ENCODE data around the gene OR10K1. TPM values are rescaled to one million over a fixed set of nuclear protein-coding genes. Genes with fewer than 3 reads are reported as not detected.
A peak's percentile ranks its signal among the peaks of the same experiment; 100 is the strongest.
"Not testable (repeated sequence)": the region's sequence is repeated elsewhere in the genome, so short reads cannot be mapped to it uniquely, and the experiment has no call there.

Gene OR10K1, protein sequence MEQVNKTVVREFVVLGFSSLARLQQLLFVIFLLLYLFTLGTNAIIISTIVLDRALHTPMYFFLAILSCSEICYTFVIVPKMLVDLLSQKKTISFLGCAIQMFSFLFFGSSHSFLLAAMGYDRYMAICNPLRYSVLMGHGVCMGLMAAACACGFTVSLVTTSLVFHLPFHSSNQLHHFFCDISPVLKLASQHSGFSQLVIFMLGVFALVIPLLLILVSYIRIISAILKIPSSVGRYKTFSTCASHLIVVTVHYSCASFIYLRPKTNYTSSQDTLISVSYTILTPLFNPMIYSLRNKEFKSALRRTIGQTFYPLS
- not detected for polyA plus RNA-seq (ENCODE audit: insufficient read length in 3 of 3)

DNA sequence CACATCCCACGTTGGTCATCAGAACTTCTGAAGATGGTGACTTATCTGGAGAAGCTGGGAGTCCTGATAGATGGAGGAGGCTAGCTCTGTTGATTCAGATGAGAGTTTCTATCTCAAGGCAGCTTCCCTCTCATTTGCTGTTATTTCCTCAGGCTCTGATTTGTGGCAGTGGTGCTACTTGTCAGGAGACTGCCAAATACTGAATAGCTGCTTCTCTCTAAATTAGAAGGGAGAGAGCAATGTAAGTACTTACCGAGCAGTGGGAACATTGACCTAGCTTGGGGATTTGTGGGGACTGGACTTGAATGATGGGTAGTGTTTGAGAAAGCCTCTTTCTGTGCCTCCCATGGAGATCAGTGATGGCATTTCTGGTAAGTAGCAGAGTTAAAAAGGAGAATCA, at the start of gene OR10K1:
TSS of gene OR10K1 (plus strand) at position 301 of the 400 bp plus-strand sequence. CDS start 3,728 bp downstream, outside the sequence.
- no peak for DNase-seq (ENCODE audit: low read depth in 3 of 3, low spot score in 2 of 3)

DNA sequence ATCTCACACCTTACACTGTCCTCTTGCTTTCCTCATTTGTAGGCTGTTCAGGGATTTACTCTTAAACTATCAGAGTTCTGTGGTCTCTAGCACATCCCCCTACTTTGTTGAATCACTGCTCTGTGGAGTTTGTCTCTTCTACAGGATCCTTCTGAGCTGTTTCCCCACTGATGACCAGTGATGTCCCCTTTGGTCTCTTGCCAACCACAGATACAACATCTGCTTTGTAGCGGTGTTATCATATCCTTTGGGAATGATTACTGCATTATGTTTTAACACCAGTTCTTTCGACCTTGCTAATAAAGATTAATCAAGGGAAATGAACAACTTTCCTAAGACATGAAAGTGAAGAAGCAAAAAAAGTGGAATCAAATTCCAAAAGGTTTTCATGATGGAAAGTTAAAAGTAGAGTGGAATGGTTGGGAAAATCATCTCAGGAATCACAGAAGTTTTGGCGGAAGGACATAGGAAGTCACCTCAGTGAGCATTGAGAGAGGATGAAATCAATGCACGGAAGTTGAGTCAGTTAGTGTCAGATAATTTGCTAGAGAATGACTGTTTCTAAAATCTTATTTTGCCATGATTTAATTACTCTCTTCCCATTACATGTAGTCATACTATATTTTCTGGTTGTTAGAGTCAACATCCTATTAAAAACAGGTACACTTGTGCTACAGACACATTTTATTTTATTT, 46.8 kb upstream of the OR10K1 start:
- DNase-seq (ENCODE audit: low read depth in 3 of 3, low spot score in 2 of 3), result no peak

DNA sequence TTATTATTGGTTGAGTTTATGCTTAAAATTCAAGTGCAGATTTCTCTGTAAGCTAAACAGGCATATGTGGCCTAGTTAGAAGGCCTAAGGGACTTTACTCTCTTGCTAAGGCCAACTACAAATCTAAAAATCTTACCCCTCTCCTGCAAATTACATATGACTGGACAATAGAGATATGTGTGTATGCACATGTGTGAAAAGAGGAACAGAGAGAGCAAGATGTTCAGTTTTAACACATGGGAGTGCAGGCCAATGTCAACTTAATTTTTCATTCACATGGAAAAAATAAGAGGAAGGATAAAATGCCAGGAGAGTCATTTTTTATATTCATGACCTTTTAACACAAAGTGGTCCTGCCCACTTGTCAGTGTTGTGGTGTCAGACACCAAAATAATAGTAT, 44.0 kb upstream of the OR10K1 start:
- no peak for DNase-seq (ENCODE audit: low read depth in 3 of 3, low spot score in 2 of 3)

DNA sequence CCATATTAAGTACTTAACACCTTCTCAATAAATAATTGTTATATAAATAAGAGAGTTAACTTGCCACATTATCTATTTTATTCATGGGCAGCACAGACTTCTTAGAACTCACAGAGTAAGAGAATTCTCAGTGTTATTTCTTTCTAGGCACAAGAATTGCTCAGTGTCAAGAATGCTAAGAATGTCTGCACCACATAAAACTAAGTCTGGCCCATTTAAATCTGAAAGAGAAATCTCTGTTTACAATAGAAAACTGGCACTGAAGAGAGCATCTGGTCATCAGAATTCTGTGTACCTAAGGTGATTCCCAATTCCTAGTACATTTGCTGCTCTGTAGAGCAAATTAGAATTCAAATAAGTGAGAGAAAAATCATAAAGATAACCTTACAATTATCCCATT, 39.4 kb upstream of the OR10K1 start:
- no peak for DNase-seq (ENCODE audit: low read depth in 3 of 3, low spot score in 2 of 3)

DNA sequence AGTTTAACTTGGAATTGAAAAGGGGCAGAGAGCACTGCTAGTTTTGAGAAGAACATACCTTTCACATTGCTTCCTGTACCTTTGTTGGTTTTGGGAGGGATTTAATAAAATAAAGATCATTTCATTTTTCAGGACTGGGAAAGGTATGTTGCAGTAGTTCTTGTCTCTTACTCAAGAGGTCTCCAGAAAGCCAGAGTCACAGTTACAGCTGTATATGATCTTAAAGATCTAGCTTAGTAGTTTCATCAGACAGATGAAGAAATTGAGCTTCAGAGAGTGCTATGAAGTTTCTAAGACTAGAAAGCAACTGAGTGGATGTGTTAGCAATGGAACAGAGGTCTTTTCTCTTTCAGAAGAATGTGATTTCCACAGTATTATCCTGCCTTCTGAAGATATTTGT, 36.6 kb upstream of the OR10K1 start:
- no peak for DNase-seq (ENCODE audit: low read depth in 3 of 3, low spot score in 2 of 3)

DNA sequence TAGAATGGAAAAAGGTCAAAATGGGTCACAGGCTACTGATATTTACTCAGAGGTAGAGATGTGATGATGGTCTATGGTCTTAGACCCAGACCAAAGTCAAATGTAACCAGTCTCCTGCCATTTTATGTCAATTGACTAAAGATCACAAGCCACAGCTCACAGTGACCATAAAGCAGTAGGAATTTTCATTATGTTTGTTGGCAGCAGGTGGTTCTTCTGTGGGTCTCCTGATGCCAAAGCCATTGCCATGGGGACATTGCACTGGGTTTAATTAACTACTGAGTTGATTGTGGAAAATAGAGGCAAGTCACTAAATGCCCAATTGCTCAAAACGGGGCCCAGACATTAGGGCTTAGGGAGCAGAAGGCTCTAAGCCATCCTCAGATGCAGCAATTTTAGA, 35.5 kb upstream of the OR10K1 start, which contains the start of gene OR10K2:
TSS of gene OR10K2 (minus strand) at position 101 of the 400 bp plus-strand sequence. CDS start 5,371 bp downstream, outside the sequence.
- no peak for DNase-seq (ENCODE audit: low read depth in 3 of 3, low spot score in 2 of 3)

DNA sequence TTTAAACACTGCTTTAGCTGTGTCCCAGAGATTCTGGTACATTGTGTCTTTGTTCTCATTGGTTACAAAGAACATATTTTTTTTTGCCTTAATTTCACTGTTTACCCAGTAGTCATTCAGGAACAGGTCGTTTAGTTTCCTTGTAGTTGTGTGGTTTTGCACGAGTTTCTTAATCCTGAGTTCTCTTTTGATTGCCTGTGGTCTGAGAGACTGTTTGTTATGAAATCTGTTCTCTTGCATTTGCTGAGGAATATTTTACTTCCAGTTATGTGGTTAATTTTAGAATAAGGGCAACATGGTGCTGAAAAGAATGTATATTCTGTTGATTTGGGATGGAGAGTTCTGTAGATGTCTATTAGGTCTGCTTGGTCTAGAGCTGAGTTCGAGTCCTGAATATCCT, 31.5 kb upstream of the OR10K1 start:
- DNase-seq (ENCODE audit: low read depth in 3 of 3, low spot score in 2 of 3), result not testable (repeated sequence)

DNA sequence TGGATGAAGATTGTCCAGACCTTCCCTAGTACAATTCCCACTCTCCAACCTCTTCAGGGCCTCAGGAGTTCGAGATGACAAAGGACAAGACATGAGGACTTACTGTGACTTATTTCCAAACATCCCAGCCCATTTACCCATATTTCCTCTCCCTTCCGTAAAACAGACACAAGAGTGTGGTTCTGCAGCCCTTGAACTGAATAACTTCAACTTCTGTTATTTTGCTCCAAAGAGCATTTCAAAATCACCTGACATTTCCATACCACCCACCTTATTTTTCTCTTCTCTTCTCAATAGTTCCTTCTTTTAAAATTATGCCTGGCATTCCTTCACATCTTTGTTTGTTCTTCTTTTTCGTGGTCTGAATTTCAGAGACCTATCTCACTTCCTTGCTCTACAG, 26.9 kb upstream of the OR10K1 start:
- no peak for DNase-seq (ENCODE audit: low read depth in 3 of 3, low spot score in 2 of 3)

DNA sequence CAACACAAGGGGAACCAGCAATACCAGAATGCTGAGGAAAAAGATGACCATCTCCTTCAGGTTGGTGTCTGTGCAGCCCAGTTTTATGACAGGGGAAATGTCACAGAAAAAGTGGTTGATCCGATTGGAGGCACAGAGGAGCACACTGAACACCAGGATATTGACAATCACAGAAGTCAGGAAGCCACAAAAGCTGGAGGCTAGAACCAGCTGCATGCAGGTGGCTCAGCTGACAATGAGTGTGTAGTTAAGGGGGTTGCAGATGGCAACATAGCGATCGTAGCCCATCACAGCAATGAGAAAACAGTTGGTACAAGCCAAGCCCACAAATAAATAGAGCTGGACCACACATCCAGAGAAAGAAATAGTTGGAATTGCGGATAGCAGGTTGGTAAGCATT, 16.3 kb upstream of the OR10K1 start:
- no peak for DNase-seq (ENCODE audit: low read depth in 3 of 3, low spot score in 2 of 3)

DNA sequence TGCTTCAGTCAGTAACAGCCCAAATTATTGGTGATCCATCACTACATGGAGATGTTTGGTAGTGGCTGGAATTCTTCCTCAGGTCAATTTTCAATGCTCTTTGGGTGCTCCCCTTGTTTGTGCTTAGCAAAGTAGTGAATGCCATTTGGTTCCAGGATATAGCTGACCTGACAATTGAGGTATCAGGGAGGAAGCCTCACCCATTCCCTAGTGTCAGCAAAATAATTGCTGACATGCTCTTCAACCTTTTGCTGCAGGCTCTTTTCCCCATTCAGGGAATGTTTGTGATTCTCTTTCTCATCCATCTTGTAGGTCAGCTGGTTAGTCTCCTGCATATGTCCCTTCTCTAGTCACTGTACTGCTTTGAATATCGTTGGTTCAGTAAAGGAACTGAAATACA, 7.1 kb upstream of the OR10K1 start:
- no peak for DNase-seq (ENCODE audit: low read depth in 3 of 3, low spot score in 2 of 3)

DNA sequence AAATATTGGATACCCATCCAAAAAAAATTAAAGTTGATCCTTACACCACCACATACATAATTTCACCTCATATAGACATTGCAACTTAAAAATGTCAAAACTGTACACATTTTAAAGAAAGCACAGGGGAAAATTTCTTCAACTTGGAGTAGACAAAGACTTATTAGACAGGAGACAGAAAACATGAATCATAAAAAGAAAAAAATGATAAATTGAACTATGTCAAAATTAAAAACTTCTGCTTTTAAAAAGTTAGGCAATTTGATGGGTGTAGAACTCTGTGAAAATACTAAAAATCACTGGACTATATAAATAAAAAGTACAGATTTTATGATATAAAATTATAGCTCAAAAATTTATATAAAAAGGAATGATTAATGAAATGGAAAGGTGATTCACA, 4.4 kb upstream of the OR10K1 start:
- no peak for DNase-seq (ENCODE audit: low read depth in 3 of 3, low spot score in 2 of 3)

DNA sequence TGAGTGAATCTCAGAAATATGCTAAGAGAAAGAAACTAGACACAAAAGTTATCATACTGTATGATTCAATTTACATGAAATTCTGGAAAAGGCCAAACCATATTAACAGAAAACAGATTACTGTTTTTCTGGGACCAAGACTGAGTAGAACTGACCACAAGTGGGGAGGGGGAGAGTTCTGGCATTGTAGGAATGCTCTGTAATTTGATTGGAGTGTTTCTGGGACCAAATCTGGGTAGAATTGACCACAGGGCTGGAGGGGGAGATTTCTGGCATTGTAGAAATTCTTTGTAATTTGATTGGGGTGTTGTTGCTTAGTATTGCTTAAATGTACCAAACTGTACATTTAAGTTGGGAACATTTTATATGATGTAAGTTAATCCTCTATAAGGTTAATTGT, 3.4 kb upstream of the OR10K1 start:
- no peak for DNase-seq (ENCODE audit: low read depth in 3 of 3, low spot score in 2 of 3)

DNA sequence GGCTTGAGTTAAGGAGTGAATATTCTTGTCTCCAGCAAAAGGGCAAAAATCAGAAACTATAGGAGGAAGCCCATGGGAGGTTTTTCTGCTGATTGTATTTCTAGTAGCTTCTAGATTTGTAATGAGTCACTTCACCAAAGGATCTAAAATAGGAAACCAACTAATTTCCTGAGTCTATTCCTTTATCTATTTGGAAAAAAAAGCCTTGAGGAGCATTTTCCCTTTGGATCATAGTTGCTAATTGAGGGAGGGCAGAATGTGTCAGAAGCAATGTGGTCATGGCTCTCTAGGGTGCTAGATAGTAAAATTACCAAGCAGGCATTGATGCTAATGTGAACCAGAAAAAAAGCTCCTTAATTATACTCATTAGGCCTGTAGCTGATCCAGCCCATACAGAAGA, 10.3 kb downstream of the OR10K1 start, which contains the start of gene OR10R2:
TSS of gene OR10R2 (plus strand) at position 301 of the 400 bp plus-strand sequence. CDS start 106 bp downstream, outside the sequence.
- DNase-seq (ENCODE audit: low read depth in 3 of 3, low spot score in 2 of 3), result no peak

DNA sequence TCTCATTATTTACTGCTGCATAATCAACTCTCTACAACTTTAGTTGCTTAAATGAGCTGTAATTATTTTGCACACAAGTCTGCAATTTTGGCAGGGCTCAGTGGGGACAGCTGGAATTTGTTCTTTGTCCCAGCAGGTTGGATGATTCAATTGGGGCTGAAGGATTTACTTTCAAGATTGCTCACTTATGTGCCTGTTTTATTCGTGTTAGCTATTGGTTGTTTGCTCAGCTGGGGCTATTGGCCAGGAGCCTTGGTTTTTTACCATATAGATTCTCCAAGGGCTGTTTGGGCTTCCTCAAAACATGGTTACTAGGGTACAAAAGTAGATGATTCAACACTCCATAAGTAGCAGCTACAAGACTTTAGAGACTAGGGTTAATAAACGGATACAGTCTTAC, 23.8 kb downstream of the OR10K1 start:
- DNase-seq (ENCODE audit: low read depth in 3 of 3, low spot score in 2 of 3), result no peak

DNA sequence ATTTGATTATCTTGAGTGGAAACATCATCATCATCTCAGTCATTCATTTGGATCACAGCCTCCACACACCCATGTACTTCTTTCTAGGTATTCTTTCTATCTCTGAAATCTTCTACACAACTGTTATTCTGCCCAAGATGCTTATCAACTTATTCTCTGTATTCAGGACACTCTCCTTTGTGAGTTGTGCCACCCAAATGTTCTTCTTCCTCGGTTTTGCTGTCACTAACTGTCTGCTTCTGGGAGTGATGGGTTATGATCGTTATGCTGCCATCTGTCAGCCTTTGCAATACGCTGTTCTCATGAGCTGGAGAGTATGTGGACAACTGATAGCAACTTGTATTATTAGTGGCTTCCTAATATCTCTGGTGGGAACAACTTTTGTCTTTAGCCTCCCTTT, 29.7 kb downstream of the OR10K1 start:
- no peak for DNase-seq (ENCODE audit: low read depth in 3 of 3, low spot score in 2 of 3)

DNA sequence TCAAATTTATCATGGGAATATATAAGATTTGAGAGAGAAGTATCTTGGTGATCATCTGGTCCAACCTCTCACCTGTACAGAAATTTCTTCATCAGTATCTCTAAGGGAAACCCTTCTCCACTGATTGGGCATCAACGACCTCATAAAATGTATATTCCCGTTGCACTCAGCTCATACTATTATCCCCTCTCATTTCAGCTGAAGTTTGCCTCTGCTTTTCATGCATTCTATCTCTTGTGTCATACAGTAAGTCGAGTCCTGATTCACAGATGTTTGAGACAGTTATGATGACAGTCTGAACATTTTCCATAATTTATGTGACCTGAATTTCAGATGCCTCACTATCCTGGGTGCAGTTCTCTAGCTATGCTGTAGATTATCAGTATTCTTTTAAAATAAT, 31.4 kb downstream of the OR10K1 start:
- DNase-seq (ENCODE audit: low read depth in 3 of 3, low spot score in 2 of 3), result no peak

DNA sequence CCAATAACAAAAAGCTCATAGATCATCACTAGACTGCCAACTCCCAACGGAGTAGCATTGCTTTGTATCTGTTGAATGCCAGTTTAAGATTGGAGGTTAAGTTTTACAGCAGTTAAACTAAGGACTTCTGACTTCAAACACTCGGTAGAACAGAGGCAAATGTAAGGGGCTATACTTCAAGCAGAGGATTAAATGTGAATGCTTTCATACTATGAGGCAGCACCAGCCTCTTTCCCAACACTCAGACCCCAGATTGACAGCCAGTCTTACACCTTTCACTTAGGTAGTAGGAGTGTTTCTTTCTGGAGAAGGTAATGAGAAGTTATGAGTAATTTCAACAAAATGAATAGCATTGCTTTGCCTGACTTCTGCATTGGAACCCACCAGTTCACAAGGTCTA, 33.2 kb downstream of the OR10K1 start:
- no peak for DNase-seq (ENCODE audit: low read depth in 3 of 3, low spot score in 2 of 3)

DNA sequence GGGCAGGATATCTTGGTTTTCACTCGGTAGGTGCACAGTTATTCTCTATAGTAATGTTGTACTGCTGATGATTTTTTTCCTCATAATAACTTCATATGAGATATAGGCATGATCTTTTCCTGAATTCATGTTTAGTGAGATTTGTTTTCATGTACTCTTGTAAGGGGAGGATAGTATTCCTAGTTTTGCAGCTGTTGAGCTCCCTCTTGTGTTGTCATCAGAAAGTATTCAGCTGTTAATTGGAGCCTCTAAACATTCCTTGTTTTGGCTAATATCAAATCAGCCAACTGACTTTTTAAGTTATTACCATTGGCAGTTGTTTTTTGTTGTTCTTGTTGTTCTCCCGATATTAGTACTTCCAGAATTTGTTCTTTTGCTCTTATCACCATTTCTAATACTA, 34.7 kb downstream of the OR10K1 start:
- peak in 1 of 3 donors; percentile 1 for DNase-seq (ENCODE audit: low read depth in 3 of 3, low spot score in 2 of 3)

DNA sequence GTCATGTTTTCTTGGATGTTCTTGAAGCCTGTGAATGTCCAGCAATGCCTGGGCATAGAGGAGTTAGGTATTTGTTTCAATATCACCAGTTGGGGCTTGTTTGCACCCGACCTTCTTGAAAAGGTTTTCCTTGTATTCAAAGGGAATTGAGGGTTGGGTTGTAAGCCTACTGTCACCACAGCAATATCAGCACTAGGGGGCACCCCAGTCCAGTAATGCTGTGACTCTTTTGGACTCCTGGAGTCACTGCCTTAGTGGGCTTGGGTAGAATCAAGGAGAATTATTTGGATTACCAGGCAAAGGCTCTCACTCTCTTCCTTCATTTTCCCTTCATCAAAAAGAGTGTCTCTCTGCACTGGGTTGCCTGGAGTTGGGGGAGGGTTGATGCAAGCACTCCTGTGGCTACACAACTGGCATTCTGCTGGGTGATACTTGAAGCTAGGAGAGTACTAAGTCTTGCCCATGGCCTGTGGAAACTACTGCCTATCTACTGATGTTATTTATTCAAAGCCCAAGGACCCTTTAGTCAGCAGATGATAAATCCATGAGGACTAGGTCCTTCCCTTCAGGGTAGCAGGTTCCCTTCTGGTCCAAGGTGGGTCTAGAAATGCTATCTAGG, 44.8 kb downstream of the OR10K1 start:
- DNase-seq (ENCODE audit: low read depth in 3 of 3, low spot score in 2 of 3), result no peak

DNA sequence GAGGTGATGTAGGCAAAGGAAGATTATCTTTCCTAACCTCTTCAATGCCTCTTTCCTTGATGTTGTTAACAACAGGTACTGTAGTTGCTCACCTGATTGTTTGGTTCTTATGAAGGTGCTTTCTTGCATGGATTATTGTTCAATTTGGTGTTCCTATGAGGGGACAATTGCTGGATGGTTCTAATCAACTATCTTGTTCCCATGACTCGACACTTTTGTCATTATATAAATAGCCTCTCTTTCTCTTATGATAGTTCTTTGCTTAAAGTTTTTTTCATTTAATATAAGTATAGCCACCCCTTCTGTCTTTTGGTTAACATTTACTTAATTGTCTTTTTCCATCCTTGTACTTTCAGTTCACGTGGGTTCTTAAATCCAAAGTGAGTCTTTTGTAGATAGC, 45.9 kb downstream of the OR10K1 start:
- DNase-seq (ENCODE audit: low read depth in 3 of 3, low spot score in 2 of 3), result no peak

DNA sequence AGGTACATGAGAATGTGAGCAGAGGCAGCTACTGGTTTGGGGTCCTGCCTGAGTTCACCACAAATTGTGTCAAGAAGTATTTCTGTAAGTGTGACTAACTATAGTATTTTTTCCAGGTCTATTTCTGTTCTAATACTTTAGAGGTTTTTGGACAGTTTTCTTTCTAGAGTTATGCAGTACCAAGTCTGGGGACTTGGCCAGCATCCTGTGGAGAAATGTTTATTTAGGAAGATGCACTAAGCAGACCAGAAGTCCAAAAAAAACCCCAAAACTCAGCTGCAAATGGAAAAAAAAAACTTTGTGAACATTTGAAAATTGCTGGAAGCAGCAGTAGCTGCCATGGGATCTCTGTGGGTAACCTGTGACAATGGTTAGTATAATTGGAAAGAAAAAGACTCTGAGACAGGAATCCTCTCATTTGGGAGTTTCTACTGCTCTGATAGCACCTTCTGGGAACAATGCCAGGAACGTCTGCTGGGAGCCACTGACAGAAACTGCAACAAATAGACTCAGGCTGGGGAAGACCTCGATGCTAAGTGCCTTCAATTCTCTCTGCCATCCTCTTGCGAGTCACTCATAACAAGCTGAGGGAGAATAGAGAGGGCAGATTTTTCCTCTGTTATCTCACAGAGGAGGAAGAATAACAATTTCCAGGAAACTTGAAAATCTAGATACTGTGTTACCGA, 48.0 kb downstream of the OR10K1 start:
- DNase-seq (ENCODE audit: low read depth in 3 of 3, low spot score in 2 of 3), result no peak

Data from right renal cortex interstitium (tissue), 3 donors.